Fibroblast of skin of scalp (primary cell): ENCODE results near the gene HECW1.
"Not testable (repeated sequence)": the region's sequence is repeated elsewhere in the genome, so short reads cannot be mapped to it uniquely, and the experiment has no call there.

Experiments
- DNase-seq: peaks from one replicate; pipeline ENCODE4 v3.0.0-alpha.2; 2013

The HECW1 gene

GRCh38 chr7:43586251-43586900 lies 473.9 kb downstream of the HECW1 start:
- peak; percentile 23 for DNase-seq

- DNase-seq: peak; percentile 22
Measured at GRCh38 chr7:43588477-43589132, 476.2 kb downstream of the HECW1 start.

GRCh38 chr7:43589133-43589478 lies 476.7 kb downstream of the HECW1 start:
- DNase-seq: no peak

GRCh38 chr7:43589728-43590127 lies 477.3 kb downstream of the HECW1 start:
- no peak for DNase-seq

- no peak for DNase-seq
Measured at GRCh38 chr7:43590862-43591557, 478.6 kb downstream of the HECW1 start.

- no peak for DNase-seq
Measured at GRCh38 chr7:43591558-43592180, 479.2 kb downstream of the HECW1 start.

GRCh38 chr7:43592326-43592725 lies 479.9 kb downstream of the HECW1 start:
- no peak for DNase-seq

- DNase-seq: no peak
Measured at GRCh38 chr7:43593010-43593409, 480.6 kb downstream of the HECW1 start.

GRCh38 chr7:43594020-43594419 lies 481.6 kb downstream of the HECW1 start:
- no peak for DNase-seq

GRCh38 chr7:43596426-43596825 lies 484.0 kb downstream of the HECW1 start:
- DNase-seq: not testable (repeated sequence)

GRCh38 chr7:43600056-43600455 lies 487.6 kb downstream of the HECW1 start:
- DNase-seq: no peak

- no peak for DNase-seq
Measured at GRCh38 chr7:43602256-43602655, 489.8 kb downstream of the HECW1 start.

- DNase-seq: no peak
Measured at GRCh38 chr7:43604251-43604650, 491.8 kb downstream of the HECW1 start.

- DNase-seq: no peak
Measured at GRCh38 chr7:43609097-43609496, 496.6 kb downstream of the HECW1 start.

- DNase-seq: no peak
Measured at GRCh38 chr7:43612128-43612527, 499.7 kb downstream of the HECW1 start.

- DNase-seq: peak; percentile 70
Measured at GRCh38 chr7:43612599-43613589, 500.4 kb downstream of the HECW1 start.
